H1 (cell line): Measurements from ENCODE around the gene IDUA. TPM values are rescaled to one million over a fixed set of nuclear protein-coding genes. Genes with fewer than 3 reads are reported as not detected.
A peak's percentile ranks its signal among the peaks of the same experiment; 100 is the strongest.

Source experiments
- CTCF ChIA-PET: fragments of 300-600 bp; sonication (Branson Sonifier 250); formaldehyde crosslinking; loops from one replicate; lab custom pipeline; 2021; ENCODE audit not compliant: partially characterized antibody; lab: Charles Lee
- POLR2A ChIA-PET: fragments of 300-600 bp; sonication (Branson Sonifier 250); formaldehyde crosslinking; loops from one replicate; lab custom pipeline; 2021; ENCODE audit warnings: inconsistent platforms; ENCODE audit not compliant: partially characterized antibody; lab: Charles Lee
- DNase-seq, 2 experiments: peaks; one replicate each; pipeline versions ENCODE4 v3.0.0 to v3.0.0-alpha.2; 2010 to 2022; ENCODE audit warnings: low spot score in 2 of 2, low read depth in 1 of 2, mixed read lengths in 1 of 2
- FAIRE-seq: peaks from 2 replicates; lab custom pipeline; 2011; peaks lifted over from hg19 to GRCh38; lab: Jason Lieb, UNC
- H2AFZ ChIP-seq: 2 replicates; pipeline ENCODE4 v1.8.1; 2012; ENCODE audit warnings: low read length, inconsistent platforms
- H2AK5ac ChIP-seq: 2 replicates; pipeline ENCODE4 v1.6.1; 2013; ENCODE audit warnings: low read depth, low read length
- H2BK120ac ChIP-seq: replicated peaks from 2 replicates; pipeline ENCODE3; 2013; ENCODE audit warnings: low read depth, low read length, inconsistent platforms
- H2BK12ac ChIP-seq: 2 replicates; pipeline ENCODE4 v1.6.1; 2013; ENCODE audit warnings: low read depth, low read length
- H2BK15ac ChIP-seq: 2 replicates; pipeline ENCODE4 v1.6.1; 2013; ENCODE audit warnings: low read length
- H2BK20ac ChIP-seq: 2 replicates; pipeline ENCODE4 v1.6.1; 2013; ENCODE audit warnings: low read length
- H2BK5ac ChIP-seq: 2 replicates; pipeline ENCODE4 v1.6.1; 2013; ENCODE audit warnings: low read depth, low read length
- H3K14ac ChIP-seq: 2 replicates; pipeline ENCODE4 v1.6.1; 2013; ENCODE audit warnings: inconsistent platforms; ENCODE audit not compliant: insufficient read length
- H3K18ac ChIP-seq: 2 replicates; pipeline ENCODE4 v1.6.1; 2013; ENCODE audit warnings: low read length; ENCODE audit errors: extremely low read depth
- H3K23ac ChIP-seq: 2 replicates; pipeline ENCODE4 v1.6.1; 2013; ENCODE audit warnings: inconsistent platforms; ENCODE audit not compliant: insufficient read length
- H3K23me2 ChIP-seq: 2 replicates; pipeline ENCODE4 v1.6.1; 2013; ENCODE audit warnings: low read depth, low read length
- H3K27ac ChIP-seq: 2 replicates; pipeline ENCODE4 v1.6.1; 2011; ENCODE audit warnings: low read depth, low read length, inconsistent platforms
- H3K27me3 ChIP-seq, 4 experiments: replicated peaks in 1 of 4; 1 replicate in 1 of 4; 2 replicates in 3 of 4; pipeline versions ENCODE4 v1.6.1 to v1.8.1; 2011 to 2013; ENCODE audit warnings: low read length in 3 of 4, mild to moderate bottlenecking in 3 of 4, inconsistent platforms in 2 of 4, mixed read lengths in 2 of 4, moderate library complexity in 1 of 4; ENCODE audit not compliant: control insufficient read depth in 3 of 4, insufficient read depth in 3 of 4; ENCODE audit errors: extremely low read depth in 1 of 4
- H3K36me3 ChIP-seq, 4 experiments: 2 replicates each; pipeline versions ENCODE4 v1.6.1 to v1.8.1; 2011 to 2013; ENCODE audit warnings: mild to moderate bottlenecking in 4 of 4, low read length in 3 of 4, moderate library complexity in 2 of 4, control low read depth in 1 of 4, inconsistent platforms in 1 of 4; ENCODE audit not compliant: insufficient read depth in 4 of 4, control insufficient read depth in 2 of 4
- H3K4ac ChIP-seq: replicated peaks from 2 replicates; pipeline ENCODE3; 2013; ENCODE audit warnings: low read length, low read depth, mixed read lengths, inconsistent platforms; ENCODE audit not compliant: insufficient read length
- H3K4me1 ChIP-seq, 4 experiments: replicated peaks in 1 of 4; 1 replicate in 1 of 4; 2 replicates in 3 of 4; pipeline versions ENCODE4 v1.6.1 to v1.8.1; 2011 to 2013; ENCODE audit warnings: low read length in 3 of 4, inconsistent platforms in 2 of 4, mixed read lengths in 1 of 4; ENCODE audit not compliant: insufficient read depth in 4 of 4, control insufficient read depth in 3 of 4
- H3K4me2 ChIP-seq, 2 experiments: 2 replicates each; pipeline versions ENCODE4 v1.6.1 to v1.8.1; 2011 to 2013; ENCODE audit warnings: low read depth in 2 of 2, low read length in 2 of 2, control low read depth in 1 of 2, inconsistent platforms in 1 of 2, mild to moderate bottlenecking in 1 of 2; ENCODE audit not compliant: insufficient read depth in 1 of 2
- H3K4me3 ChIP-seq, 4 experiments: fragments of 200-600, 300-600 bp in 1 of 4; sonication (generic), shearing (Covaris generic), sonication (Bioruptor Twin) in 1 of 4; 2 replicates each; pipeline versions ENCODE4 v1.5.1 to v1.8.1; 2011 to 2016; ENCODE audit warnings: low read length in 4 of 4, low read depth in 3 of 4, control low read depth in 2 of 4, inconsistent platforms in 2 of 4, mild to moderate bottlenecking in 2 of 4, mixed read lengths in 1 of 4, moderate library complexity in 1 of 4; ENCODE audit not compliant: insufficient read depth in 2 of 4; ENCODE audit errors: extremely low read depth in 1 of 4
- H3K56ac ChIP-seq: replicated peaks from 2 replicates; pipeline ENCODE3; 2013; ENCODE audit warnings: low read depth, mild to moderate bottlenecking, mixed read lengths, low read length, inconsistent platforms; ENCODE audit not compliant: insufficient read length
- H3K79me1 ChIP-seq: 2 replicates; pipeline ENCODE4 v1.6.1; 2013; ENCODE audit warnings: low read depth, low read length, control low read depth
- H3K79me2 ChIP-seq, 2 experiments: 2 replicates each; pipeline versions ENCODE4 v1.6.1 to v1.8.1; 2012 to 2013; ENCODE audit warnings: low read length in 2 of 2, mild to moderate bottlenecking in 2 of 2, inconsistent platforms in 1 of 2; ENCODE audit not compliant: insufficient read depth in 2 of 2, control insufficient read depth in 1 of 2
- H3K9ac ChIP-seq, 4 experiments: replicated peaks in 1 of 4; 1 replicate in 1 of 4; 2 replicates in 3 of 4; pipeline versions ENCODE4 v1.6.1 to v1.8.1; 2011 to 2013; ENCODE audit warnings: low read depth in 3 of 4, low read length in 3 of 4, control low read depth in 2 of 4, mild to moderate bottlenecking in 2 of 4, moderate library complexity in 2 of 4, inconsistent platforms in 1 of 4; ENCODE audit errors: extremely low read depth in 1 of 4
- H3K9me3 ChIP-seq, 2 experiments: 2 replicates each; pipeline versions ENCODE4 v1.6.1 to v1.8.1; 2012 to 2013; ENCODE audit warnings: mild to moderate bottlenecking in 2 of 2, moderate library complexity in 2 of 2, control low read depth in 1 of 2, inconsistent platforms in 1 of 2, low read depth in 1 of 2, low read length in 1 of 2, mixed read lengths in 1 of 2; ENCODE audit not compliant: insufficient read depth in 2 of 2
- H4K20me1 ChIP-seq, 2 experiments: replicated peaks in 1 of 2; 2 replicates each; pipeline versions ENCODE3 to v1.8.1; 2011 to 2013; ENCODE audit warnings: inconsistent platforms in 2 of 2, low read length in 2 of 2, mild to moderate bottlenecking in 1 of 2; ENCODE audit not compliant: insufficient read depth in 2 of 2, control insufficient read depth in 1 of 2
- H4K5ac ChIP-seq: 2 replicates; pipeline ENCODE4 v1.6.1; 2013; ENCODE audit warnings: low read length, low read depth, mixed read lengths, inconsistent platforms; ENCODE audit not compliant: insufficient read length
- H4K8ac ChIP-seq: 2 replicates; pipeline ENCODE4 v1.8.0; 2013; ENCODE audit warnings: mild to moderate bottlenecking, moderate library complexity, low read length, inconsistent platforms; ENCODE audit not compliant: insufficient read depth; ENCODE audit errors: extremely low read depth
- H4K91ac ChIP-seq: replicated peaks from 2 replicates; pipeline ENCODE3; 2013; ENCODE audit warnings: low read length, mixed read lengths, inconsistent platforms; ENCODE audit not compliant: insufficient read length
- MAFK ChIP-seq: IDR thresholded peaks from 2 replicates; pipeline ENCODE4 v1.6.1; 2012; ENCODE audit warnings: low read depth, mild to moderate bottlenecking, improper control_type of control experiment, low read length
- POLR2A ChIP-seq, 2 experiments: IDR thresholded peaks; 1 replicate in 1 of 2; 2 replicates in 1 of 2; pipeline ENCODE4 v1.6.1; 2011; ENCODE audit warnings: low read depth in 2 of 2, low read length in 2 of 2, mild to moderate bottlenecking in 2 of 2; ENCODE audit errors: control extremely low read depth in 1 of 2
- RXRA ChIP-seq: IDR thresholded peaks from 2 replicates; pipeline ENCODE4 v1.6.1; 2011; ENCODE audit warnings: low read depth, mild to moderate bottlenecking, low read length, moderate library complexity; ENCODE audit not compliant: insufficient read depth
- SUZ12 ChIP-seq: fragments of 200-600 bp; sonication (generic); IDR thresholded peaks from 2 replicates; pipeline ENCODE4 v1.6.1; 2012; ENCODE audit warnings: mild to moderate bottlenecking, inconsistent platforms, low read length, moderate library complexity, mixed read lengths
- WGBS, 2 experiments: shearing (Covaris generic) in 1 of 2; methylation state at CpG; one replicate each; pipeline versions ENCODE4 v1.1.6 to v1.1.7; 2013 to 2015; ENCODE audit warnings: low lambda C conversion rate in 2 of 2, mixed read lengths in 2 of 2, inconsistent platforms in 1 of 2, low coverage in 1 of 2, missing lambda C conversion rate in 1 of 2; ENCODE audit not compliant: insufficient replicate concordance in 2 of 2, insufficient coverage in 1 of 2, insufficient read length in 1 of 2; ENCODE audit errors: extremely low coverage in 1 of 2, missing lambda C conversion rate in 1 of 2; 5-methylcytosine and 5-hydroxymethylcytosine counted together
- polyA plus RNA-seq, 7 experiments: library from polyadenylated mRNA; depleted of rRNA in 3 of 7; stranded (reverse) in 5 of 7; unstranded in 2 of 7; fragments of >200 nt in 5 of 7; fragments of 200-250 nt in 2 of 7; gene quantifications; 1 replicate in 5 of 7; 2 replicates in 1 of 7; 4 replicates in 1 of 7; pipeline versions ENCODE4 v1.2.1 to v1.2.3, GENCODE V29; 2011 to 2013; ENCODE audit warnings: missing spikeins in 2 of 7, mixed read lengths in 2 of 7
- total RNA-seq: library from RNA; stranded (reverse); fragmentation: NEBNext Ultra II Directional; extraction: Animal tissue kit (Norgen Biotek cat#: 25700); gene quantifications from 2 replicates; pipeline ENCODE4 v1.2.1, GENCODE V29; 2021

The IDUA gene
- total and polyA plus RNA-seq, 2 of the 8 experiments (the other 6 are each of a cell fraction or from before 2014, with no cell fraction given), result 2.8 to 4.8 TPM

DNA sequence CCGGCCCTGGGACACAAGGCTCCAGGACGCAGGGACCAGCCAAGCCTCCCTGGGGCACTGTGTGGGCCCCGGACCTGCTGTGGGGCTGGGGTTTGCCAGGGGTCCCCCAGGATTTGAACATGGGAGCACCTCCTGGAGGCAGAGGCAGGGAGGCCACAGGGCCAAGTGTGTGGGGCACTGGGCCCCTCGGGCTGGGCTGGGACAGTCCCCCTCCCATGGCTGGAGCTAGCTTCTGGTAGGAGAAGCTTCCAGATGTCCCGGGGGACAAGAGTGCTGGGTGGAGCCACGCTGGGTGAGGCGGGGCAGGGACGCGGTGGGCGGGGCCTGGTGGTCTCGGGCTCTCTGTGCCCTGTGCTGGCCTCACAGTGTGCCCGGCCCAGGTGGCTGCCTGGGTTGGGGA lies 43.2 kb downstream of the IDUA start:
- Histone ChIP-seq H4K8ac (no peak overlapping the region; the same call in none of the 2 replicates), H4K5ac (no peak overlapping the region), H2BK120ac (no peak overlapping the region), H2BK5ac (no peak overlapping the region), H3K18ac (peak overlapping the region; percentile 48; the same call in 1 of the 2 replicates), H2AK5ac (no peak overlapping the region), H3K36me3 (peaks cover 0 to 9% (median 8%) of the 10 kb centered on the region in 4 experiments; a peak in 5 of 8 replicates), H4K91ac (peak overlapping the region; percentile 65), H3K79me1 (no peaks in the 10 kb centered on the region), H3K14ac (no peak overlapping the region), H3K56ac (no peak overlapping the region), H3K9ac (no peak overlapping the region), H3K27me3 (0 out of 7 replicates have a peak, but pooled peaks cover 0 to 5% (median 0%) of the 10 kb centered on the region in 4 experiments), H2BK15ac (no peak overlapping the region), H3K4me1 (peaks cover 0 to 12% (median 4%) of the 10 kb centered on the region in 4 experiments; a peak in 4 of 7 replicates), H2AFZ (no peak overlapping the region), H4K20me1 (peaks cover 0 to 11% of the 10 kb centered on the region in 2 experiments), H2BK12ac (no peak overlapping the region), H3K4me2 (no peak overlapping the region), H3K27ac (no peak overlapping the region), H3K23ac (no peak overlapping the region), H3K9me3 (no peaks in the 10 kb centered on the region), H3K23me2 (no peaks in the 10 kb centered on the region; the same call in 1 of the 2 replicates), H3K4ac (no peak overlapping the region), H3K4me3 (no peak overlapping the region), H2BK20ac (no peak overlapping the region), H3K79me2 (no peaks in the 10 kb centered on the region)
- FAIRE-seq (no peak), DNase-seq (peak in 1 of 2 experiments; percentile 82)
- ChIA-PET POLR2A (no interaction called here), CTCF (interaction anchor here (1.1 to 1.2 kb wide), 2 partner anchors 21 to 64 kb away, joined by 3 read pairs; no protein-coding TSS in a partner anchor)
- TF ChIP-seq MAFK, result no peak
- TF ChIP-seq POLR2A (IDR thresholded peaks at IDR 0.05; ENCODE audit: control extremely low read depth in 1 of 2, low read depth in 2 of 2, low read length in 2 of 2), result no peak
- TF ChIP-seq RXRA, result no peak
- TF ChIP-seq SUZ12, result no peak
- 75% methylated on average over 9 of the region's 12 CpGs; no CpG with 5 or more reads in 1 of the 2 experiments for whole genome bisulfite sequencing, 2 experiments
